Stimulated activated effector memory CD8-positive, alpha-beta T cell treated with anti-CD3 and anti-CD28 coated beads, Interleukin-12 subunit alpha, Interleukin-12 subunit beta, amount 100 ng/mL, for 72 hours (primary cell): ENCODE results near the gene HMCN2.
"Not testable (repeated sequence)": the region's sequence is repeated elsewhere in the genome, so short reads cannot be mapped to it uniquely, and the experiment has no call there.

Experiments
- ATAC-seq: fragments of 150-1000 bp; cut with Tn5 transposase; 2 replicates; pipeline ENCODE4 v1.10.0; 2021
- DNase-seq, 2 donors: peaks; one replicate each; pipeline ENCODE4 v3.0.0; 2021 to 2022; ENCODE audit warnings: low spot score in 2 of 2
- H3K27ac Mint-ChIP-seq: one replicate; pipeline ENCODE4 v1.8.0; 2022; ENCODE audit warnings: mild to moderate bottlenecking, mixed read lengths
- H3K36me3 Mint-ChIP-seq: one replicate; pipeline ENCODE4 v1.8.0; 2022; ENCODE audit warnings: mild to moderate bottlenecking, mixed read lengths
- H3K4me1 Mint-ChIP-seq: one replicate; pipeline ENCODE4 v1.8.0; 2022; ENCODE audit warnings: mixed read lengths
- H3K4me3 Mint-ChIP-seq: one replicate; pipeline ENCODE4 v1.8.0; 2022; ENCODE audit warnings: mild to moderate bottlenecking, mixed read lengths
- H3K9me3 Mint-ChIP-seq: one replicate; pipeline ENCODE4 v1.8.0; 2022; ENCODE audit warnings: mixed read lengths

Gene HMCN2

GRCh38 chr9:130332384-130332926 lies 66.9 kb downstream of the HMCN2 start:
- no peaks in the 10 kb centered on the region for H3K36me3 Mint-ChIP-seq
- no peaks in the 10 kb centered on the region for H3K4me1 Mint-ChIP-seq
- H3K27ac Mint-ChIP-seq: no peak overlapping the region
- H3K4me3 Mint-ChIP-seq: no peak overlapping the region
- ATAC-seq: no peak
- H3K9me3 Mint-ChIP-seq: no peaks in the 10 kb centered on the region
- no peak for DNase-seq

GRCh38 chr9:130333041-130333711 lies 67.6 kb downstream of the HMCN2 start:
- DNase-seq (no peak), ATAC-seq (no peak)
- no peaks in the 10 kb centered on the region for H3K36me3 Mint-ChIP-seq
- H3K4me3 Mint-ChIP-seq: no peak overlapping the region
- H3K9me3 Mint-ChIP-seq: no peaks in the 10 kb centered on the region
- no peak overlapping the region for H3K27ac Mint-ChIP-seq
- no peaks in the 10 kb centered on the region for H3K4me1 Mint-ChIP-seq

GRCh38 chr9:130333712-130334062 lies 68.1 kb downstream of the HMCN2 start:
- no peak for DNase-seq
- H3K4me1 Mint-ChIP-seq: no peaks in the 10 kb centered on the region
- H3K9me3 Mint-ChIP-seq: no peaks in the 10 kb centered on the region
- no peak for ATAC-seq
- no peak overlapping the region for H3K4me3 Mint-ChIP-seq
- no peaks in the 10 kb centered on the region for H3K36me3 Mint-ChIP-seq
- H3K27ac Mint-ChIP-seq: no peak overlapping the region

GRCh38 chr9:130334915-130335314 lies 69.4 kb downstream of the HMCN2 start:
- H3K27ac Mint-ChIP-seq: no peak overlapping the region
- no peak overlapping the region for H3K4me3 Mint-ChIP-seq
- no peaks in the 10 kb centered on the region for H3K4me1 Mint-ChIP-seq
- H3K9me3 Mint-ChIP-seq: no peaks in the 10 kb centered on the region
- H3K36me3 Mint-ChIP-seq: no peaks in the 10 kb centered on the region
- no peak for ATAC-seq
- no peak for DNase-seq

- Mint-ChIP-seq H3K9me3 (no peaks in the 10 kb centered on the region), H3K27ac (no peak overlapping the region), H3K36me3 (no peaks in the 10 kb centered on the region), H3K4me1 (no peaks in the 10 kb centered on the region), H3K4me3 (no peak overlapping the region)
- DNase-seq (no peak), ATAC-seq (no peak)
These were observed 70.6 kb downstream of the HMCN2 start for GRCh38 chr9:130336027-130336610.

- no peaks in the 10 kb centered on the region for H3K4me1 Mint-ChIP-seq
- ATAC-seq: no peak
- no peak for DNase-seq
- no peaks in the 10 kb centered on the region for H3K9me3 Mint-ChIP-seq
- H3K36me3 Mint-ChIP-seq: no peaks in the 10 kb centered on the region
- no peak overlapping the region for H3K4me3 Mint-ChIP-seq
- no peak overlapping the region for H3K27ac Mint-ChIP-seq
These were observed 71.3 kb downstream of the HMCN2 start for GRCh38 chr9:130336885-130337284.

- DNase-seq (no peak), ATAC-seq (no peak)
- Mint-ChIP-seq H3K4me1 (no peaks in the 10 kb centered on the region), H3K36me3 (no peaks in the 10 kb centered on the region), H3K9me3 (no peaks in the 10 kb centered on the region), H3K27ac (no peak overlapping the region), H3K4me3 (no peak overlapping the region)
These were observed 71.8 kb downstream of the HMCN2 start for GRCh38 chr9:130337318-130337717.

- ATAC-seq: no peak
- H3K4me1 Mint-ChIP-seq: no peaks in the 10 kb centered on the region
- no peak overlapping the region for H3K4me3 Mint-ChIP-seq
- no peak overlapping the region for H3K27ac Mint-ChIP-seq
- no peaks in the 10 kb centered on the region for H3K36me3 Mint-ChIP-seq
- no peaks in the 10 kb centered on the region for H3K9me3 Mint-ChIP-seq
- DNase-seq: no peak
These were observed 72.3 kb downstream of the HMCN2 start for GRCh38 chr9:130337784-130338380.

- not testable (repeated sequence) for H3K4me3 Mint-ChIP-seq, ATAC-seq, DNase-seq, H3K4me1 Mint-ChIP-seq, H3K36me3 Mint-ChIP-seq, H3K27ac Mint-ChIP-seq, H3K9me3 Mint-ChIP-seq
These were observed 73.3 kb downstream of the HMCN2 start for GRCh38 chr9:130338891-130339290.

GRCh38 chr9:130339306-130339705 lies 73.7 kb downstream of the HMCN2 start:
- Mint-ChIP-seq H3K27ac (no peak overlapping the region), H3K9me3 (no peaks in the 10 kb centered on the region)

GRCh38 chr9:130340011-130340410 lies 74.5 kb downstream of the HMCN2 start:
- Mint-ChIP-seq H3K4me1 (no peaks in the 10 kb centered on the region), H3K4me3 (no peak overlapping the region), H3K36me3 (no peaks in the 10 kb centered on the region), H3K9me3 (no peaks in the 10 kb centered on the region), H3K27ac (no peak overlapping the region)
- ATAC-seq (no peak), DNase-seq (no peak)

More at GRCh38 chr9:130339306-130339705, 73.7 kb downstream of the HMCN2 start:
- ATAC-seq: no peak
- Mint-ChIP-seq H3K4me3 (no peak overlapping the region), H3K36me3 (no peaks in the 10 kb centered on the region), H3K4me1 (no peaks in the 10 kb centered on the region)
- no peak for DNase-seq

- not testable (repeated sequence) for H3K9me3 Mint-ChIP-seq, H3K4me1 Mint-ChIP-seq, ATAC-seq, H3K4me3 Mint-ChIP-seq, H3K27ac Mint-ChIP-seq, H3K36me3 Mint-ChIP-seq, DNase-seq
These were observed 75.0 kb downstream of the HMCN2 start for GRCh38 chr9:130340557-130340956.

GRCh38 chr9:130341128-130341527 lies 75.6 kb downstream of the HMCN2 start:
- Mint-ChIP-seq H3K9me3 (no peaks in the 10 kb centered on the region), H3K36me3 (no peaks in the 10 kb centered on the region)
- ATAC-seq: no peak

GRCh38 chr9:130341839-130342713 lies 76.5 kb downstream of the HMCN2 start:
- Mint-ChIP-seq H3K27ac (no peak overlapping the region), H3K36me3 (no peaks in the 10 kb centered on the region), H3K9me3 (no peaks in the 10 kb centered on the region), H3K4me1 (no peaks in the 10 kb centered on the region), H3K4me3 (no peak overlapping the region)
- DNase-seq: no peak
- no peak for ATAC-seq

More at GRCh38 chr9:130341128-130341527, 75.6 kb downstream of the HMCN2 start:
- no peak for DNase-seq
- Mint-ChIP-seq H3K4me3 (no peak overlapping the region), H3K4me1 (no peaks in the 10 kb centered on the region), H3K27ac (no peak overlapping the region)

GRCh38 chr9:130342714-130343085 lies 77.1 kb downstream of the HMCN2 start:
- Mint-ChIP-seq H3K27ac (no peak overlapping the region), H3K9me3 (no peaks in the 10 kb centered on the region), H3K36me3 (no peaks in the 10 kb centered on the region), H3K4me1 (no peaks in the 10 kb centered on the region), H3K4me3 (no peak overlapping the region)
- DNase-seq: no peak
- ATAC-seq: no peak
